Smooth muscle cell of the coronary artery (primary cell): Measurements from ENCODE around the gene MRGPRE. TPM values are rescaled to one million over a fixed set of nuclear protein-coding genes. Genes with fewer than 3 reads are reported as not detected.

Source experiments
- total RNA-seq: library from RNA; depleted of rRNA; stranded (reverse); fragments of >200 nt; gene quantifications from 2 replicates; pipeline ENCODE4 v1.2.3, GENCODE V29; 2014; ENCODE audit warnings: low replicate concordance

MRGPRE gene, protein sequence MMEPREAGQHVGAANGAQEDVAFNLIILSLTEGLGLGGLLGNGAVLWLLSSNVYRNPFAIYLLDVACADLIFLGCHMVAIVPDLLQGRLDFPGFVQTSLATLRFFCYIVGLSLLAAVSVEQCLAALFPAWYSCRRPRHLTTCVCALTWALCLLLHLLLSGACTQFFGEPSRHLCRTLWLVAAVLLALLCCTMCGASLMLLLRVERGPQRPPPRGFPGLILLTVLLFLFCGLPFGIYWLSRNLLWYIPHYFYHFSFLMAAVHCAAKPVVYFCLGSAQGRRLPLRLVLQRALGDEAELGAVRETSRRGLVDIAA
- total RNA-seq, result not detected in 2 replicates

GRCh38 chr11:3231851-3232744 lies at the start of gene MRGPRE:
MRGPRE (minus strand) TSS chr11:3232417; CDS start chr11:3228799, 3,618 bp downstream.

GRCh38 chr11:3218483-3219280 lies 13.5 kb downstream of the MRGPRE start, which contains the start of gene MRGPRG:
MRGPRG (minus strand) TSS chr11:3218813; CDS start chr11:3218813, 0 bp downstream.

Other genes starting within 250 kb of the MRGPRE start
- 81.2 and 106 TPM in 2 replicates for gene NAP1L4, start 240.1 kb downstream of the MRGPRE start, total RNA-seq
- 50.0 and 81.9 TPM in 2 replicates for gene CARS1, start 175.0 kb downstream of the MRGPRE start, total RNA-seq
- gene OSBPL5, start 67.1 kb downstream of the MRGPRE start, total RNA-seq, result 24.8 and 39.8 TPM in 2 replicates
- gene MRGPRG, start 13.6 kb downstream of the MRGPRE start, total RNA-seq, result not detected in 2 replicates
- 10.3 and 15.9 TPM in 2 replicates for gene ZNF195, start 146.7 kb upstream of the MRGPRE start, total RNA-seq